Activated CD4-positive, alpha-beta T cell treated with anti-CD3 and anti-CD28 coated beads for 36 hours (primary cell): ENCODE measurements around the gene TLR10. TPM values are rescaled to one million over a fixed set of nuclear protein-coding genes. Genes with fewer than 3 reads are reported as not detected.
"Not testable (repeated sequence)": the region's sequence is repeated elsewhere in the genome, so short reads cannot be mapped to it uniquely, and the experiment has no call there.

Source experiments
- ATAC-seq: fragments of 200-7000 bp; cut with Tn5 transposase; one replicate; pipeline ENCODE4 v1.10.0; 2021; ENCODE audit warnings: mild to moderate bottlenecking, moderate library complexity
- CTCF ChIA-PET: fragments of 350-600 bp; sonication (Branson Sonifier 250); formaldehyde crosslinking; loops from one replicate; lab custom pipeline; 2021; ENCODE audit warnings: antibody characterized with exemption; lab: Charles Lee
- POLR2A ChIA-PET: fragments of 350-600 bp; sonication (Branson Sonifier 250); formaldehyde crosslinking; loops from one replicate; lab custom pipeline; 2021; ENCODE audit warnings: antibody characterized with exemption, inconsistent platforms; lab: Charles Lee
- DNase-seq: peaks from one replicate; pipeline ENCODE4 v3.0.0-alpha.2; 2020
- H3K27ac Mint-ChIP-seq: one replicate; pipeline ENCODE4 v1.8.0; 2021; ENCODE audit warnings: mixed read lengths
- H3K27me3 Mint-ChIP-seq: one replicate; pipeline ENCODE4 v1.8.0; 2021; ENCODE audit warnings: mixed read lengths
- H3K36me3 Mint-ChIP-seq: one replicate; pipeline ENCODE4 v1.8.0; 2021; ENCODE audit warnings: low read depth, mixed read lengths
- H3K4me1 Mint-ChIP-seq: one replicate; pipeline ENCODE4 v1.8.0; 2021; ENCODE audit warnings: mixed read lengths
- H3K4me3 Mint-ChIP-seq: one replicate; pipeline ENCODE4 v1.8.0; 2021; ENCODE audit warnings: mild to moderate bottlenecking, moderate library complexity, mixed read lengths
- H3K9me3 Mint-ChIP-seq: one replicate; pipeline ENCODE4 v1.8.0; 2021; ENCODE audit warnings: low read depth, mixed read lengths
- intact Hi-C, 2 experiments: fragments of 100-400 bp; cut with DNase I in 1 of 2; cut with micrococcal nuclease in 1 of 2; formaldehyde crosslinking; loops; one replicate each; pipeline versions ENCODE4 v1.14.2 to v1.15.1; 2022 to 2024; cut with DNase I, micrococcal nuclease
- total RNA-seq, 2 experiments: library from RNA; stranded (reverse); gene quantifications; one replicate each; pipeline ENCODE4 v1.2.3, GENCODE V29; 2021

TLR10 gene
- total RNA-seq, 2 experiments from 2014 or later: not detected

GRCh38 chr4:38815885-38816782 is 33.3 kb upstream of the TLR10 start:
- H3K4me3 Mint-ChIP-seq: no peak overlapping the region
- no peaks in the 10 kb centered on the region for H3K9me3 Mint-ChIP-seq
- intact Hi-C loops: no loop called here
- H3K4me1 Mint-ChIP-seq: peaks cover 17% of the 10 kb centered on the region
- POLR2A ChIA-PET: no interaction called here
- peak; percentile 39 for ATAC-seq
- CTCF ChIA-PET: interaction anchor here (3.1 kb wide), 1 partner anchor 12 kb away, joined by 13 read pairs; the partner anchor contains the start of gene TLR1
- H3K36me3 Mint-ChIP-seq: no peaks in the 10 kb centered on the region
- no peak overlapping the region for H3K27ac Mint-ChIP-seq
- H3K27me3 Mint-ChIP-seq: no peaks in the 10 kb centered on the region
- DNase-seq: no peak

- intact Hi-C loops: no loop called here
- no peak for DNase-seq
- H3K36me3 Mint-ChIP-seq: no peaks in the 10 kb centered on the region
- no peak for ATAC-seq
- ChIA-PET CTCF (interaction anchor here (3.1 kb wide), 1 partner anchor 10 kb away, joined by 13 read pairs; the partner anchor contains the start of gene TLR1), POLR2A (no interaction called here)
- H3K27ac Mint-ChIP-seq: no peak overlapping the region
- peaks cover 6% of the 10 kb centered on the region for H3K4me1 Mint-ChIP-seq
- no peaks in the 10 kb centered on the region for H3K27me3 Mint-ChIP-seq
- H3K4me3 Mint-ChIP-seq: no peak overlapping the region
- no peaks in the 10 kb centered on the region for H3K9me3 Mint-ChIP-seq
These were observed 31.6 kb upstream of the TLR10 start for GRCh38 chr4:38814386-38814785.

- Mint-ChIP-seq H3K36me3 (no peaks in the 10 kb centered on the region), H3K4me1 (no peaks in the 10 kb centered on the region), H3K4me3 (no peak overlapping the region), H3K27ac (no peak overlapping the region), H3K27me3 (no peaks in the 10 kb centered on the region), H3K9me3 (no peaks in the 10 kb centered on the region)
- CTCF ChIA-PET: interaction anchor here (0.6 to 2.4 kb wide), 3 partner anchors 29 to 805 kb away, joined by 3 to 6 read pairs (median 5); partner anchors contain the start of gene TLR10
- POLR2A ChIA-PET: interaction anchor here (0.7 kb wide), 1 partner anchor 8 kb away, joined by 4 read pairs; no protein-coding TSS in a partner anchor
- DNase-seq (no peak), ATAC-seq (no peak)
- intact Hi-C loops: no loop called here
These were observed 28.5 kb upstream of the TLR10 start for GRCh38 chr4:38811297-38811696.

GRCh38 chr4:38807462-38807861 is 24.7 kb upstream of the TLR10 start:
- H3K9me3 Mint-ChIP-seq, H3K4me3 Mint-ChIP-seq, H3K36me3 Mint-ChIP-seq, POLR2A ChIA-PET, CTCF ChIA-PET, ATAC-seq, DNase-seq, H3K27ac Mint-ChIP-seq, intact Hi-C loops, H3K27me3 Mint-ChIP-seq: not testable (repeated sequence)
- H3K4me1 Mint-ChIP-seq: peaks cover 24% of the 10 kb centered on the region

GRCh38 chr4:38806251-38806650 is 23.5 kb upstream of the TLR10 start:
- CTCF ChIA-PET: interaction anchor here (2.1 to 4.4 kb wide), 3 partner anchors 24 to 51 kb away, joined by 4 to 41 read pairs (median 36); partner anchors contain the start of genes TLR10 and TLR6
- H3K27ac Mint-ChIP-seq, H3K4me3 Mint-ChIP-seq, intact Hi-C loops, H3K27me3 Mint-ChIP-seq, POLR2A ChIA-PET, ATAC-seq, DNase-seq: not testable (repeated sequence)
- Mint-ChIP-seq H3K4me1 (peaks cover 24% of the 10 kb centered on the region), H3K36me3 (peaks cover 13% of the 10 kb centered on the region), H3K9me3 (peaks cover 11% of the 10 kb centered on the region)

GRCh38 chr4:38805530-38806145 is 22.8 kb upstream of the TLR10 start:
- Mint-ChIP-seq H3K36me3 (peaks cover 18% of the 10 kb centered on the region), H3K27ac (peak overlapping the region; percentile 88), H3K9me3 (peaks cover 13% of the 10 kb centered on the region), H3K4me3 (peak overlapping the region; percentile 64), H3K4me1 (peaks cover 24% of the 10 kb centered on the region), H3K27me3 (no peaks in the 10 kb centered on the region)
- peak; percentile 38 for DNase-seq
- ATAC-seq: peak; percentile 57
- ChIA-PET POLR2A (no interaction called here), CTCF (interaction anchor here (0.7 to 4.4 kb wide), 13 partner anchors 10 to 1031 kb away, joined by 3 to 41 read pairs (median 4); partner anchors contain the start of genes TLR10 and TLR6)
- intact Hi-C loops: loop anchor here in 1 of 2 experiments (2.0 kb wide), 2 partner anchors 47 to 51 kb away; partner anchors contain the start of gene TLR6

- Mint-ChIP-seq H3K4me3 (peak within 1 kb of the TSS; percentile 64), H3K27me3 (no peaks in the 10 kb centered on the region), H3K4me1 (peaks cover 24% of the 10 kb centered on the region), H3K27ac (peak within 1 kb of the TSS; percentile 88), H3K9me3 (peaks cover 20% of the 10 kb centered on the region), H3K36me3 (peaks cover 27% of the 10 kb centered on the region)
- ChIA-PET CTCF (interaction anchor here (0.5 to 4.4 kb wide), 30 partner anchors 8 to 589 kb away, joined by 3 to 41 read pairs (median 4); partner anchors contain the start of genes TLR10, TLR6 and WDR19), POLR2A (no interaction called here)
- DNase-seq (no peak), ATAC-seq (peak; percentile 82)
- intact Hi-C loops: loop anchor here (1.0 to 2.0 kb wide), 4 partner anchors 45 to 52 kb away; partner anchors contain the start of gene TLR6 (in 2 of the 2)
These were observed 22.0 kb upstream of the TLR10 start, which contains the start of gene TLR1 for GRCh38 chr4:38804654-38805295. Gene TLR1, minus strand, starts transcription at chr4:38804791. Its CDS starts 5,960 bp downstream, at chr4:38798831.

- peak overlapping the region; percentile 88 for H3K27ac Mint-ChIP-seq
- H3K36me3 Mint-ChIP-seq: peaks cover 34% of the 10 kb centered on the region
- peaks cover 24% of the 10 kb centered on the region for H3K4me1 Mint-ChIP-seq
- POLR2A ChIA-PET: no interaction called here
- intact Hi-C loops: loop anchor here (1.0 to 2.0 kb wide), 4 partner anchors 45 to 53 kb away; partner anchors contain the start of gene TLR6 (in 2 of the 2)
- no peaks in the 10 kb centered on the region for H3K27me3 Mint-ChIP-seq
- peak; percentile 76 for ATAC-seq
- peak overlapping the region; percentile 64 for H3K4me3 Mint-ChIP-seq
- H3K9me3 Mint-ChIP-seq: peaks cover 21% of the 10 kb centered on the region
- DNase-seq: peak; percentile 21
- CTCF ChIA-PET: interaction anchor here (0.6 to 4.4 kb wide), 33 partner anchors 8 to 1565 kb away, joined by 3 to 41 read pairs (median 4); partner anchors contain the start of genes TLR10, TLR6 and WDR19
These were observed 21.3 kb upstream of the TLR10 start for GRCh38 chr4:38803833-38804653.

- intact Hi-C loops: no loop called here
- peaks cover 39% of the 10 kb centered on the region for H3K36me3 Mint-ChIP-seq
- H3K27me3 Mint-ChIP-seq: no peaks in the 10 kb centered on the region
- H3K27ac Mint-ChIP-seq: no peak overlapping the region
- H3K4me3 Mint-ChIP-seq: no peak overlapping the region
- CTCF ChIA-PET: interaction anchor here (0.6 to 4.4 kb wide), 12 partner anchors 9 to 950 kb away, joined by 3 to 41 read pairs (median 8); partner anchors contain the start of genes TLR10 and TLR6
- H3K9me3 Mint-ChIP-seq: peaks cover 21% of the 10 kb centered on the region
- POLR2A ChIA-PET: interaction anchor here (0.6 kb wide), 2 partner anchors 8 to 362 kb away, joined by 3 to 4 read pairs; no protein-coding TSS in a partner anchor
- ATAC-seq (no peak), DNase-seq (peak; percentile 17)
- H3K4me1 Mint-ChIP-seq: peaks cover 24% of the 10 kb centered on the region
These were observed 20.0 kb upstream of the TLR10 start for GRCh38 chr4:38802561-38803355.
